Measurements from ENCODE around the gene PARK7.

- TF ChIP-seq CTCF (IDR thresholded peaks at IDR 0.05) (no peak), POLR2A (IDR thresholded peaks at IDR 0.05) (no peak)
Observed at GRCh38 chr1:8025671-8026144, 64.2 kb downstream of the PARK7 start.

Measured in transverse colon (tissue), 3 donors.